Suprapubic skin (tissue), 4 donors: Measurements from ENCODE around the gene FCSK.

ENCODE experiments used
- CTCF ChIP-seq, 2 donors: fragments of 200-600 bp in 1 of 2; fragments of 450-650 bp in 1 of 2; sonication (generic) in 1 of 2; IDR thresholded peaks; one replicate each; pipeline ENCODE4 v1.5.1; 2016 to 2019; ENCODE audit warnings: antibody characterized with exemption in 2 of 2, mild to moderate bottlenecking in 1 of 2, moderate library complexity in 1 of 2
- EP300 ChIP-seq: sonication (generic); formaldehyde crosslinking; IDR thresholded peaks from one replicate; pipeline ENCODE4 v1.6.1; 2017; ENCODE audit warnings: antibody characterized with exemption
- POLR2A ChIP-seq, 2 donors: fragments of 450-650 bp; IDR thresholded peaks; one replicate each; pipeline ENCODE4 v1.6.1; 2017; ENCODE audit warnings: antibody characterized with exemption in 2 of 2, mild to moderate bottlenecking in 2 of 2, moderate library complexity in 2 of 2
- POLR2AphosphoS5 ChIP-seq, 3 donors: sonication (generic); formaldehyde crosslinking; IDR thresholded peaks; one replicate each; pipeline ENCODE4 v1.6.1; 2017; ENCODE audit warnings: antibody characterized with exemption in 3 of 3

- TF ChIP-seq CTCF (IDR thresholded peaks at IDR 0.05) (no peak), EP300 (no peak), POLR2A (IDR thresholded peaks at IDR 0.05) (no peak), POLR2AphosphoS5 (IDR thresholded peaks at IDR 0.05) (no peak)
These were observed 12.1 kb upstream of the FCSK start for GRCh38 chr16:70442344-70442743.
